Stimulated activated CD4-positive, alpha-beta T cell treated with anti-CD3 and anti-CD28 coated beads, Interleukin-4, amount 100 ng/mL, for 48 hours (primary cell): ENCODE results near the gene CNTN4.
"Not testable (repeated sequence)": the region's sequence is repeated elsewhere in the genome, so short reads cannot be mapped to it uniquely, and the experiment has no call there.

Experiments
- DNase-seq, 2 donors: peaks; one replicate each; pipeline ENCODE4 v3.0.0-alpha.2; 2020; ENCODE audit warnings: low read depth in 2 of 2

Gene CNTN4

GRCh38 chr3:2790266-2790815 is 691.7 kb downstream of the CNTN4 start:
- DNase-seq, result no peak

- no peak for DNase-seq
Measured at GRCh38 chr3:2792432-2792831, 693.8 kb downstream of the CNTN4 start.

GRCh38 chr3:2793987-2794386 is 695.3 kb downstream of the CNTN4 start:
- DNase-seq, result no peak

- no peak for DNase-seq
Measured at GRCh38 chr3:2802429-2802828, 703.8 kb downstream of the CNTN4 start.

GRCh38 chr3:2807514-2807913 is 708.8 kb downstream of the CNTN4 start:
- DNase-seq, result no peak

GRCh38 chr3:2810723-2811122 is 712.1 kb downstream of the CNTN4 start:
- DNase-seq, result no peak

- DNase-seq, result no peak
Measured at GRCh38 chr3:2819571-2819970, 720.9 kb downstream of the CNTN4 start.

- not testable (repeated sequence) for DNase-seq
Measured at GRCh38 chr3:2820982-2821381, 722.3 kb downstream of the CNTN4 start.

- no peak for DNase-seq
Measured at GRCh38 chr3:2822611-2823010, 723.9 kb downstream of the CNTN4 start.

- DNase-seq, result no peak
Measured at GRCh38 chr3:2823031-2823430, 724.4 kb downstream of the CNTN4 start.

GRCh38 chr3:2823437-2824211 is 725.0 kb downstream of the CNTN4 start:
- no peak for DNase-seq

GRCh38 chr3:2826036-2826435 is 727.4 kb downstream of the CNTN4 start:
- DNase-seq, result no peak

GRCh38 chr3:2826453-2826852 is 727.8 kb downstream of the CNTN4 start:
- no peak for DNase-seq

- DNase-seq, result no peak
Measured at GRCh38 chr3:2837239-2837638, 738.6 kb downstream of the CNTN4 start.

GRCh38 chr3:2837910-2838309 is 739.2 kb downstream of the CNTN4 start:
- DNase-seq, result no peak

GRCh38 chr3:2838546-2839157 is 740.0 kb downstream of the CNTN4 start:
- DNase-seq, result no peak

- no peak for DNase-seq
Measured at GRCh38 chr3:2839876-2840275, 741.2 kb downstream of the CNTN4 start.

- no peak for DNase-seq
Measured at GRCh38 chr3:2847062-2847841, 748.6 kb downstream of the CNTN4 start.

- DNase-seq, result no peak
Measured at GRCh38 chr3:2849092-2849491, 750.4 kb downstream of the CNTN4 start.

- DNase-seq, result no peak
Measured at GRCh38 chr3:2850701-2851100, 752.0 kb downstream of the CNTN4 start.

- no peak for DNase-seq
Measured at GRCh38 chr3:2851361-2851760, 752.7 kb downstream of the CNTN4 start.

GRCh38 chr3:2851835-2852234 is 753.2 kb downstream of the CNTN4 start:
- no peak for DNase-seq
